CD14-positive monocyte (primary cell): ENCODE measurements around the gene PLA2G4F. TPM values are rescaled to one million over a fixed set of nuclear protein-coding genes. Genes with fewer than 3 reads are reported as not detected.

Source experiments
- DNase-seq, 3 donors: peaks; one replicate each; pipeline ENCODE4 v3.0.0-alpha.2; 2011 to 2022
- H2AFZ ChIP-seq: 2 replicates; pipeline ENCODE4 v1.6.0; 2012; ENCODE audit warnings: mild to moderate bottlenecking, low read depth, low read length, inconsistent platforms; ENCODE audit not compliant: insufficient read depth, poor library complexity, severe bottlenecking
- H3K27ac ChIP-seq, 2 donors: 1 replicate in 1 of 2; 2 replicates in 1 of 2; pipeline ENCODE4 v1.5.1; 2012 to 2013; ENCODE audit warnings: low read length in 2 of 2, control low read depth in 1 of 2, inconsistent platforms in 1 of 2, low read depth in 1 of 2, mild to moderate bottlenecking in 1 of 2
- H3K27me3 ChIP-seq, 2 donors: one replicate each; pipeline versions ENCODE4 v1.6.0 to v1.6.1; 2011 to 2013; ENCODE audit warnings: low read length in 2 of 2; ENCODE audit not compliant: control insufficient read depth in 2 of 2, insufficient read depth in 2 of 2
- H3K36me3 ChIP-seq, 2 donors: replicated peaks in 1 of 2; 1 replicate in 1 of 2; 2 replicates in 1 of 2; pipeline versions ENCODE4 v1.5.1 to v1.6.1; 2012 to 2013; ENCODE audit warnings: low read length in 2 of 2, control low read depth in 1 of 2, inconsistent platforms in 1 of 2, mild to moderate bottlenecking in 1 of 2; ENCODE audit not compliant: insufficient read depth in 2 of 2, control insufficient read depth in 1 of 2
- H3K4me1 ChIP-seq, 2 donors: 1 replicate in 1 of 2; 2 replicates in 1 of 2; pipeline versions ENCODE4 v1.5.1 to v1.6.1; 2012 to 2013; ENCODE audit warnings: low read length in 2 of 2, control low read depth in 1 of 2, inconsistent platforms in 1 of 2, mild to moderate bottlenecking in 1 of 2, moderate library complexity in 1 of 2; ENCODE audit not compliant: insufficient read depth in 2 of 2, control insufficient read depth in 1 of 2
- H3K4me2 ChIP-seq: replicated peaks from 2 replicates; pipeline ENCODE3; 2012; ENCODE audit warnings: low read length, moderate library complexity, mild to moderate bottlenecking; ENCODE audit not compliant: poor library complexity, severe bottlenecking; ENCODE audit errors: extremely low read depth
- H3K4me3 ChIP-seq, 3 experiments: fragments of 200-600 bp in 1 of 3; sonication (generic) in 1 of 3; replicated peaks in 1 of 3; 1 replicate in 2 of 3; 2 replicates in 1 of 3; pipeline ENCODE4 v1.5.1; 2011 to 2013; ENCODE audit warnings: low read length in 3 of 3, mild to moderate bottlenecking in 3 of 3, control low read depth in 2 of 3, low read depth in 2 of 3, inconsistent platforms in 1 of 3, moderate library complexity in 1 of 3
- H3K79me2 ChIP-seq: 2 replicates; pipeline ENCODE4 v1.6.0; 2012; ENCODE audit warnings: mild to moderate bottlenecking, control low read depth, inconsistent platforms, low read length, moderate library complexity; ENCODE audit not compliant: insufficient read depth
- H3K9ac ChIP-seq: 2 replicates; pipeline ENCODE4 v1.6.0; 2017; ENCODE audit warnings: low read length, mild to moderate bottlenecking; ENCODE audit not compliant: insufficient read depth, poor library complexity, severe bottlenecking
- H3K9me3 ChIP-seq, 2 donors: replicated peaks in 1 of 2; 1 replicate in 1 of 2; 2 replicates in 1 of 2; pipeline versions ENCODE4 v1.5.1 to v1.6.1; 2012 to 2013; ENCODE audit warnings: low read length in 2 of 2, control low read depth in 1 of 2; ENCODE audit not compliant: control insufficient read depth in 1 of 2, insufficient read depth in 1 of 2
- H4K20me1 ChIP-seq: 2 replicates; pipeline ENCODE4 v1.6.0; 2012; ENCODE audit warnings: mild to moderate bottlenecking, low read length, control low read depth, moderate library complexity; ENCODE audit not compliant: insufficient read depth
- H3K27ac Mint-ChIP-seq, 7 donors: one replicate each; pipeline ENCODE4 v1.8.0; 2020; ENCODE audit warnings: mild to moderate bottlenecking in 7 of 7, mixed read lengths in 7 of 7, moderate library complexity in 6 of 7, inconsistent platforms in 2 of 7
- H3K27me3 Mint-ChIP-seq, 3 donors: one replicate each; pipeline ENCODE4 v1.8.0; 2021 to 2022; ENCODE audit warnings: low read depth in 3 of 3, mild to moderate bottlenecking in 3 of 3, mixed read lengths in 3 of 3, moderate library complexity in 3 of 3, inconsistent platforms in 1 of 3
- H3K36me3 Mint-ChIP-seq, 2 donors: one replicate each; pipeline ENCODE4 v1.8.0; 2020; ENCODE audit warnings: mixed read lengths in 2 of 2, inconsistent platforms in 1 of 2, mild to moderate bottlenecking in 1 of 2
- H3K4me1 Mint-ChIP-seq: one replicate; pipeline ENCODE4 v1.8.0; 2020; ENCODE audit warnings: mild to moderate bottlenecking, mixed read lengths
- H3K4me3 Mint-ChIP-seq, 2 donors: one replicate each; pipeline ENCODE4 v1.8.0; 2020; ENCODE audit warnings: mild to moderate bottlenecking in 2 of 2, mixed read lengths in 2 of 2, moderate library complexity in 1 of 2
- H3K9me3 Mint-ChIP-seq, 7 donors: one replicate each; pipeline ENCODE4 v1.8.0; 2020 to 2022; ENCODE audit warnings: mixed read lengths in 7 of 7, mild to moderate bottlenecking in 6 of 7, moderate library complexity in 6 of 7, inconsistent platforms in 2 of 7
- WGBS: methylation state at CpG from one replicate; pipeline ENCODE4 v1.1.5; 2013; ENCODE audit warnings: missing lambda C conversion rate; ENCODE audit not compliant: insufficient coverage; 5-methylcytosine and 5-hydroxymethylcytosine counted together
- intact Hi-C, 2 donors: fragments of 100-400 bp; cut with micrococcal nuclease; formaldehyde crosslinking; loops; one replicate each; pipeline versions ENCODE4 v1.15.0 to v1.15.1; 2023
- polyA plus RNA-seq, 3 donors: library from polyadenylated mRNA; depleted of rRNA in 1 of 3; unstranded in 2 of 3; stranded (reverse) in 1 of 3; fragments of 300-500 nt in 2 of 3; fragments of >200 nt in 1 of 3; fragmentation: Illumina TruSeq in 2 of 3; gene quantifications; 1 replicate in 2 of 3; 2 replicates in 1 of 3; pipeline ENCODE4 v1.2.3, GENCODE V29; 2012 to 2021
- TF ChIP-seq, protein P1 (sequence below): fragments of 200-600 bp; IDR thresholded peaks from one replicate; pipeline ENCODE4 v1.8.0; 2022; ENCODE audit warnings: antibody characterized with exemption, mild to moderate bottlenecking

PLA2G4F gene
- polyA plus RNA-seq, 3 donors: not detected

GRCh38 chr15:42143866-42144625, 12.4 kb downstream of the PLA2G4F start:
- Histone ChIP-seq H3K4me1 (no peaks in the 10 kb centered on the region), H4K20me1 (no peaks in the 10 kb centered on the region), H3K27me3 (no peaks in the 10 kb centered on the region), H3K9me3 (no peaks in the 10 kb centered on the region), H3K9ac (no peak overlapping the region), H3K27ac (no peak overlapping the region), H3K4me2 (no peak overlapping the region), H3K4me3 (no peak overlapping the region), H3K36me3 (no peaks in the 10 kb centered on the region), H3K79me2 (no peaks in the 10 kb centered on the region), H2AFZ (no peak overlapping the region)
- Mint-ChIP-seq H3K4me1 (peaks cover 3% of the 10 kb centered on the region), H3K27ac (no peak overlapping the region), H3K9me3 (no peaks in the 10 kb centered on the region), H3K36me3 (no peaks in the 10 kb centered on the region), H3K4me3 (no peak overlapping the region), H3K27me3 (peaks cover 2 to 5% (median 3%) of the 10 kb centered on the region in 3 donors)
- intact Hi-C loops: no loop called here
- TF ChIP-seq, protein P1, sequence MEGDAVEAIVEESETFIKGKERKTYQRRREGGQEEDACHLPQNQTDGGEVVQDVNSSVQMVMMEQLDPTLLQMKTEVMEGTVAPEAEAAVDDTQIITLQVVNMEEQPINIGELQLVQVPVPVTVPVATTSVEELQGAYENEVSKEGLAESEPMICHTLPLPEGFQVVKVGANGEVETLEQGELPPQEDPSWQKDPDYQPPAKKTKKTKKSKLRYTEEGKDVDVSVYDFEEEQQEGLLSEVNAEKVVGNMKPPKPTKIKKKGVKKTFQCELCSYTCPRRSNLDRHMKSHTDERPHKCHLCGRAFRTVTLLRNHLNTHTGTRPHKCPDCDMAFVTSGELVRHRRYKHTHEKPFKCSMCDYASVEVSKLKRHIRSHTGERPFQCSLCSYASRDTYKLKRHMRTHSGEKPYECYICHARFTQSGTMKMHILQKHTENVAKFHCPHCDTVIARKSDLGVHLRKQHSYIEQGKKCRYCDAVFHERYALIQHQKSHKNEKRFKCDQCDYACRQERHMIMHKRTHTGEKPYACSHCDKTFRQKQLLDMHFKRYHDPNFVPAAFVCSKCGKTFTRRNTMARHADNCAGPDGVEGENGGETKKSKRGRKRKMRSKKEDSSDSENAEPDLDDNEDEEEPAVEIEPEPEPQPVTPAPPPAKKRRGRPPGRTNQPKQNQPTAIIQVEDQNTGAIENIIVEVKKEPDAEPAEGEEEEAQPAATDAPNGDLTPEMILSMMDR: no peak
- WGBS: 94% methylated on average over 16 of the region's 18 CpGs
- DNase-seq: no peak

- Histone ChIP-seq H3K36me3 (no peaks in the 10 kb centered on the region), H3K4me1 (no peaks in the 10 kb centered on the region), H3K27ac (no peak overlapping the region), H3K9me3 (no peaks in the 10 kb centered on the region), H3K79me2 (no peaks in the 10 kb centered on the region), H3K27me3 (no peaks in the 10 kb centered on the region), H2AFZ (no peak overlapping the region), H3K4me3 (no peak overlapping the region), H3K9ac (no peak overlapping the region), H3K4me2 (no peak overlapping the region), H4K20me1 (no peaks in the 10 kb centered on the region)
- Mint-ChIP-seq H3K4me3 (no peak overlapping the region), H3K27ac (no peak overlapping the region), H3K4me1 (peaks cover 5% of the 10 kb centered on the region), H3K36me3 (no peaks in the 10 kb centered on the region), H3K27me3 (peaks cover 2 to 3% (median 3%) of the 10 kb centered on the region in 3 donors), H3K9me3 (no peaks in the 10 kb centered on the region)
- intact Hi-C loops: no loop called here
- WGBS: 86% methylated on average over 1 of the region's 4 CpGs
- DNase-seq: no peak
- TF ChIP-seq, protein P1: no peak
These were observed 13.1 kb downstream of the PLA2G4F start for GRCh38 chr15:42143356-42143755.
